ENCODE results near the gene MIA.

The MIA gene

GRCh38 chr19:40775632-40776022 is 306 bp downstream of the MIA start:
- H3K9me2 ChIP-seq (replicated peaks; ENCODE audit: insufficient read depth, low read length) = no peaks in the 10 kb centered on the region
- no peak overlapping the region for H2AFZ ChIP-seq (ENCODE audit: low read depth, low read length, severe bottlenecking)
- H3K9me3 ChIP-seq (ENCODE audit: insufficient read depth, low read length) = no peaks in the 10 kb centered on the region
- peaks cover 10% of the 10 kb centered on the region; the same call in 1 of the 2 replicates for H3K79me2 ChIP-seq (ENCODE audit: insufficient read depth, low read length)
- H3K4me2 ChIP-seq (ENCODE audit: low read depth, low read length, poor library complexity, severe bottlenecking) = no peak overlapping the region
- no peaks in the 10 kb centered on the region for H4K20me1 ChIP-seq (ENCODE audit: low read depth, low read length)
- H3K4me3 ChIP-seq (ENCODE audit: insufficient read depth, low read length, poor library complexity, severe bottlenecking) = no peak overlapping the region
- H3F3A ChIP-seq (ENCODE audit: insufficient read depth) = peaks cover 24% of the 10 kb centered on the region
- H3K36me3 ChIP-seq (ENCODE audit: low read length) = no peaks in the 10 kb centered on the region
- H3K27me3 ChIP-seq (ENCODE audit: low read length) = no peaks in the 10 kb centered on the region
- no peak for TF ChIP-seq EZH2phosphoT487 (conservative IDR thresholded peaks at IDR 0.05; ENCODE audit: low read length)
- H3K27ac ChIP-seq (ENCODE audit: low read depth, low read length) = no peak overlapping the region
- no peak overlapping the region for H3K9ac ChIP-seq (ENCODE audit: low read length)

DNA sequence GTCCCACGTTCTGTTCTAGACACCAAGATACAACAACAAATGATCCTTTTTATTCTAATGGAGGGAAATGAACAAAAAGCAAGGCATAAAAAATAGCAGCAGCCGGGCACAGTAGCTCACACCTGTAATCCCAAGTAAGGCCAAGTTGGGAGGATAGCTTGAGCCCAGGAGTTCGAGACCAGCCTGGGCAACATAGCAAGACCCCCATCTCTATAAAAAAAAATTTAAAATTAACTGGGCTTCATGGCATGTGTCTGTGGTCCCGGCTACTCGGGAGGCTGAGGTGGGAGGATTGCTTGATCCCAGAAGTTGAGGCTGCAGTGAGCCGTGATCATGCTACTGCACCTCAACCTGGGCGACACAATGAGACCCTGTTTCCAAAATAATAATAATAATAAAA is 1.0 kb downstream of the MIA start:
- H3K9ac ChIP-seq (ENCODE audit: low read length) = peak overlapping the region; percentile 55
- H3K27ac ChIP-seq (ENCODE audit: low read depth, low read length) = peak overlapping the region; percentile 98

DNA sequence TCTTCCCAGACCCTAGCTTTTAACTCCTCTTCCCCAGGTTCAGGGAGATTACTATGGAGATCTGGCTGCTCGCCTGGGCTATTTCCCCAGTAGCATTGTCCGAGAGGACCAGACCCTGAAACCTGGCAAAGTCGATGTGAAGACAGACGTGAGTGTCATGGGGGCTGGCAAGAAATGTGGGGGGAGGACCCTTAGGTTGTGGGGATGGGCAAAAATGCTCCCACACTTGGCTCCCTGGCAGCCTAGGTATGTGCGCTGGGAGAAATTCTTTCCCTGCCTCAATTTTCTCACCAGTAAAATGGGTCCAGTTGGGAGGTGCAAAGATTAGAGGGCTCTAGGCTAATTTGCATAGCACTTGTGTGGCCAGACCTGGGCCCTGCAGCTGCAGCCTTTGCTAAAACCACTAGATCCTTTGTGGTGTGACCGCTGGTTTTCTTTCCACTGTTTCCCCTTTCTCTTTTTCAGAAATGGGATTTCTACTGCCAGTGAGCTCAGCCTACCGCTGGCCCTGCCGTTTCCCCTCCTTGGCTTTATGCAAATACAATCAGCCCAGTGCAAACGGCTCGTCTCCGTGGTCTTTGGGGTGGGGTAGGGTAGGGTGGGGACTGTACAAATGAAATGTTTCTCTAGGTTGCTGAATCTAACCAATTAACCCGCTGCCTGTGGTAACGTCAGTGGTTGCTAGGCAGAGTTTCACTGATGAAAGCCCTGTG is 1.8 kb downstream of the MIA start:
- H3K36me3 ChIP-seq (ENCODE audit: low read length) = no peaks in the 10 kb centered on the region
- peak overlapping the region; percentile 96 for H3K4me2 ChIP-seq (ENCODE audit: low read depth, low read length, poor library complexity, severe bottlenecking)
- H3K9me2 ChIP-seq (replicated peaks; ENCODE audit: insufficient read depth, low read length) = no peaks in the 10 kb centered on the region
- no peaks in the 10 kb centered on the region for H3K27me3 ChIP-seq (ENCODE audit: low read length)
- H3K27ac ChIP-seq (ENCODE audit: low read depth, low read length) = peak overlapping the region; percentile 98
- peaks cover 18% of the 10 kb centered on the region for H3F3A ChIP-seq (ENCODE audit: insufficient read depth)
- peaks cover 10% of the 10 kb centered on the region; the same call in 1 of the 2 replicates for H3K79me2 ChIP-seq (ENCODE audit: insufficient read depth, low read length)
- no peak for TF ChIP-seq EZH2phosphoT487 (conservative IDR thresholded peaks at IDR 0.05; ENCODE audit: low read length)
- TF ChIP-seq, protein P1, sequence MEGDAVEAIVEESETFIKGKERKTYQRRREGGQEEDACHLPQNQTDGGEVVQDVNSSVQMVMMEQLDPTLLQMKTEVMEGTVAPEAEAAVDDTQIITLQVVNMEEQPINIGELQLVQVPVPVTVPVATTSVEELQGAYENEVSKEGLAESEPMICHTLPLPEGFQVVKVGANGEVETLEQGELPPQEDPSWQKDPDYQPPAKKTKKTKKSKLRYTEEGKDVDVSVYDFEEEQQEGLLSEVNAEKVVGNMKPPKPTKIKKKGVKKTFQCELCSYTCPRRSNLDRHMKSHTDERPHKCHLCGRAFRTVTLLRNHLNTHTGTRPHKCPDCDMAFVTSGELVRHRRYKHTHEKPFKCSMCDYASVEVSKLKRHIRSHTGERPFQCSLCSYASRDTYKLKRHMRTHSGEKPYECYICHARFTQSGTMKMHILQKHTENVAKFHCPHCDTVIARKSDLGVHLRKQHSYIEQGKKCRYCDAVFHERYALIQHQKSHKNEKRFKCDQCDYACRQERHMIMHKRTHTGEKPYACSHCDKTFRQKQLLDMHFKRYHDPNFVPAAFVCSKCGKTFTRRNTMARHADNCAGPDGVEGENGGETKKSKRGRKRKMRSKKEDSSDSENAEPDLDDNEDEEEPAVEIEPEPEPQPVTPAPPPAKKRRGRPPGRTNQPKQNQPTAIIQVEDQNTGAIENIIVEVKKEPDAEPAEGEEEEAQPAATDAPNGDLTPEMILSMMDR (IDR thresholded peaks at IDR 0.05; ENCODE audit: insufficient read depth, low read length, poor library complexity, severe bottlenecking) = no peak
- no peak overlapping the region for H2AFZ ChIP-seq (ENCODE audit: low read depth, low read length, severe bottlenecking)
- H4K20me1 ChIP-seq (ENCODE audit: low read depth, low read length) = no peaks in the 10 kb centered on the region
- no peaks in the 10 kb centered on the region for H3K9me3 ChIP-seq (ENCODE audit: insufficient read depth, low read length)
- peak overlapping the region; percentile 68 for H3K9ac ChIP-seq (ENCODE audit: low read length)
- H3K4me3 ChIP-seq (ENCODE audit: insufficient read depth, low read length, poor library complexity, severe bottlenecking) = peak overlapping the region; percentile 56

More for the DNA sequence above, 1.0 kb downstream of the MIA start:
- Histone ChIP-seq H3K27me3 (ENCODE audit: low read length) (no peaks in the 10 kb centered on the region), H4K20me1 (ENCODE audit: low read depth, low read length) (no peaks in the 10 kb centered on the region), H3K9me2 (replicated peaks; ENCODE audit: insufficient read depth, low read length) (no peaks in the 10 kb centered on the region), H3K9me3 (ENCODE audit: insufficient read depth, low read length) (no peaks in the 10 kb centered on the region), H2AFZ (ENCODE audit: low read depth, low read length, severe bottlenecking) (no peak overlapping the region), H3K4me2 (ENCODE audit: low read depth, low read length, poor library complexity, severe bottlenecking) (peak overlapping the region; percentile 70), H3F3A (ENCODE audit: insufficient read depth) (peaks cover 24% of the 10 kb centered on the region), H3K36me3 (ENCODE audit: low read length) (no peaks in the 10 kb centered on the region), H3K4me3 (ENCODE audit: insufficient read depth, low read length, poor library complexity, severe bottlenecking) (no peak overlapping the region), H3K79me2 (ENCODE audit: insufficient read depth, low read length) (peaks cover 10% of the 10 kb centered on the region; the same call in 1 of the 2 replicates)
- no peak for TF ChIP-seq EZH2phosphoT487 (conservative IDR thresholded peaks at IDR 0.05; ENCODE audit: low read length)
- TF ChIP-seq, protein P1 (IDR thresholded peaks at IDR 0.05; ENCODE audit: insufficient read depth, low read length, poor library complexity, severe bottlenecking) = no peak

GRCh38 chr19:40777645-40777936 is 2.3 kb downstream of the MIA start:
- Histone ChIP-seq H3K9me2 (replicated peaks; ENCODE audit: insufficient read depth, low read length) (no peaks in the 10 kb centered on the region), H3K79me2 (ENCODE audit: insufficient read depth, low read length) (peaks cover 10% of the 10 kb centered on the region; the same call in 1 of the 2 replicates), H3K9me3 (ENCODE audit: insufficient read depth, low read length) (no peaks in the 10 kb centered on the region)

More at GRCh38 chr19:40777645-40777936, 2.3 kb downstream of the MIA start:
- H3K4me3 ChIP-seq (ENCODE audit: insufficient read depth, low read length, poor library complexity, severe bottlenecking) = peak overlapping the region; percentile 56
- TF ChIP-seq EZH2phosphoT487 (conservative IDR thresholded peaks at IDR 0.05; ENCODE audit: low read length) = no peak
- H2AFZ ChIP-seq (ENCODE audit: low read depth, low read length, severe bottlenecking) = no peak overlapping the region
- peak overlapping the region; percentile 96 for H3K4me2 ChIP-seq (ENCODE audit: low read depth, low read length, poor library complexity, severe bottlenecking)
- H3K36me3 ChIP-seq (ENCODE audit: low read length) = no peaks in the 10 kb centered on the region
- H3K9ac ChIP-seq (ENCODE audit: low read length) = peak overlapping the region; percentile 68
- no peaks in the 10 kb centered on the region for H3K27me3 ChIP-seq (ENCODE audit: low read length)
- H3K27ac ChIP-seq (ENCODE audit: low read depth, low read length) = peak overlapping the region; percentile 98
- peaks cover 17% of the 10 kb centered on the region for H3F3A ChIP-seq (ENCODE audit: insufficient read depth)
- no peaks in the 10 kb centered on the region for H4K20me1 ChIP-seq (ENCODE audit: low read depth, low read length)
